WTC11 (cell line): Measurements from ENCODE around the gene PTK6. TPM values are rescaled to one million over a fixed set of nuclear protein-coding genes. Genes with fewer than 3 reads are reported as not detected.
A peak's percentile ranks its signal among the peaks of the same experiment; 100 is the strongest.

Experiments used
- ATAC-seq: fragments of 200-7000 bp; cut with Tn5 transposase; 2 replicates; pipeline ENCODE4 v1.10.0; 2021; ENCODE audit warnings: mild to moderate bottlenecking, moderate library complexity
- CTCF ChIA-PET: fragments of 300-600 bp; sonication (Branson Sonifier 250); formaldehyde crosslinking; loops from one replicate; lab custom pipeline; 2021; ENCODE audit warnings: antibody characterized with exemption; lab: Charles Lee
- POLR2A ChIA-PET: fragments of 350-600 bp; sonication (Branson Sonifier 250); formaldehyde crosslinking; loops from one replicate; lab custom pipeline; 2021; ENCODE audit warnings: antibody characterized with exemption; lab: Charles Lee
- DNase-seq: peaks from one replicate; pipeline ENCODE4 v3.0.0; 2021; ENCODE audit warnings: low spot score
- H3K27ac Mint-ChIP-seq: 2 replicates; pipeline ENCODE4 v1.8.0; 2021; ENCODE audit warnings: mixed read lengths
- H3K27me3 Mint-ChIP-seq: 2 replicates; pipeline ENCODE4 v1.8.0; 2021; ENCODE audit warnings: low read depth, mild to moderate bottlenecking, moderate library complexity, mixed read lengths
- H3K36me3 Mint-ChIP-seq: 2 replicates; pipeline ENCODE4 v1.8.0; 2021; ENCODE audit warnings: mixed read lengths
- H3K4me1 Mint-ChIP-seq: 2 replicates; pipeline ENCODE4 v1.8.0; 2022; ENCODE audit warnings: mixed read lengths
- H3K4me3 Mint-ChIP-seq: 2 replicates; pipeline ENCODE4 v1.8.0; 2021; ENCODE audit warnings: mild to moderate bottlenecking, moderate library complexity, mixed read lengths
- H3K9me3 Mint-ChIP-seq: 2 replicates; pipeline ENCODE4 v1.8.0; 2021; ENCODE audit warnings: mixed read lengths
- AR ChIP-seq: fragments of 250-450 bp; sonication (Bioruptor Pico); IDR thresholded peaks from 2 replicates; pipeline ENCODE4 v1.9.0; 2021; ENCODE audit warnings: mild to moderate bottlenecking
- MYBL2 ChIP-seq: sonication (generic); formaldehyde crosslinking; IDR thresholded peaks from 2 replicates; pipeline ENCODE4 v1.8.1; 2023; ENCODE audit warnings: mild to moderate bottlenecking, moderate library complexity, missing genetic modification reagents
- NFYB ChIP-seq: sonication (generic); formaldehyde crosslinking; conservative IDR thresholded peaks from 2 replicates; pipeline ENCODE4 v1.8.0; 2022; ENCODE audit warnings: low read depth, missing genetic modification reagents
- NR1H2 ChIP-seq: sonication (generic); formaldehyde crosslinking; IDR thresholded peaks from 2 replicates; pipeline ENCODE4 v1.9.0; 2021; ENCODE audit warnings: mild to moderate bottlenecking, moderate library complexity, missing genetic modification reagents
- NR3C1 ChIP-seq: sonication (generic); formaldehyde crosslinking; conservative IDR thresholded peaks from 2 replicates; pipeline ENCODE4 v1.8.1; 2023; ENCODE audit warnings: low read depth, mild to moderate bottlenecking, missing genetic modification reagents
- RELA ChIP-seq: sonication (generic); formaldehyde crosslinking; IDR thresholded peaks from 2 replicates; pipeline ENCODE4 v1.8.1; 2022; ENCODE audit warnings: missing genetic modification reagents, mild to moderate bottlenecking, borderline replicate concordance
- RORB ChIP-seq: fragments of 250-450 bp; sonication (Bioruptor Pico); IDR thresholded peaks from 2 replicates; pipeline ENCODE4 v1.9.0; 2021; ENCODE audit warnings: mild to moderate bottlenecking
- SMAD4 ChIP-seq: sonication (generic); formaldehyde crosslinking; IDR thresholded peaks from 2 replicates; pipeline ENCODE4 v1.8.0; 2022; ENCODE audit warnings: mild to moderate bottlenecking, missing genetic modification reagents
- ZNF121 ChIP-seq: sonication (generic); formaldehyde crosslinking; IDR thresholded peaks from 2 replicates; pipeline ENCODE4 v1.8.0; 2023; ENCODE audit warnings: missing genetic modification reagents
- ZNF219 ChIP-seq: sonication (generic); formaldehyde crosslinking; IDR thresholded peaks from 2 replicates; pipeline ENCODE4 v1.8.0; 2023; ENCODE audit warnings: missing genetic modification reagents, mild to moderate bottlenecking, borderline replicate concordance
- ZNF512 ChIP-seq: sonication (generic); formaldehyde crosslinking; IDR thresholded peaks from 2 replicates; pipeline ENCODE4 v1.8.1; 2022; ENCODE audit warnings: missing genetic modification reagents, borderline replicate concordance
- total RNA-seq: library from RNA; stranded (reverse); gene quantifications from 3 replicates; pipeline ENCODE4 v1.2.3, GENCODE V29; 2021
- TF ChIP-seq, protein P1 (sequence below): sonication (generic); formaldehyde crosslinking; IDR thresholded peaks from 2 replicates; pipeline ENCODE4 v1.8.1; 2023; ENCODE audit warnings: mild to moderate bottlenecking, missing genetic modification reagents

PTK6 gene
- total RNA-seq, 1 experiment from 2014 or later = 0.22 TPM

- TF ChIP-seq, protein P1, sequence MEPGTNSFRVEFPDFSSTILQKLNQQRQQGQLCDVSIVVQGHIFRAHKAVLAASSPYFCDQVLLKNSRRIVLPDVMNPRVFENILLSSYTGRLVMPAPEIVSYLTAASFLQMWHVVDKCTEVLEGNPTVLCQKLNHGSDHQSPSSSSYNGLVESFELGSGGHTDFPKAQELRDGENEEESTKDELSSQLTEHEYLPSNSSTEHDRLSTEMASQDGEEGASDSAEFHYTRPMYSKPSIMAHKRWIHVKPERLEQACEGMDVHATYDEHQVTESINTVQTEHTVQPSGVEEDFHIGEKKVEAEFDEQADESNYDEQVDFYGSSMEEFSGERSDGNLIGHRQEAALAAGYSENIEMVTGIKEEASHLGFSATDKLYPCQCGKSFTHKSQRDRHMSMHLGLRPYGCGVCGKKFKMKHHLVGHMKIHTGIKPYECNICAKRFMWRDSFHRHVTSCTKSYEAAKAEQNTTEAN (CRISPR knock-in tag) = no peak
- no peak for TF ChIP-seq ZNF512 (CRISPR knock-in tag)
- no peak for TF ChIP-seq MYBL2
- no peak for TF ChIP-seq AR (CRISPR knock-in tag)
- TF ChIP-seq SMAD4 (CRISPR knock-in tag) = no peak
- TF ChIP-seq ZNF219 (CRISPR knock-in tag) = no peak
- no peak for TF ChIP-seq NR3C1 (CRISPR knock-in tag)
- TF ChIP-seq RELA (CRISPR knock-in tag) = no peak
Measured at GRCh38 chr20:63488315-63489251, 48.6 kb downstream of the PTK6 start (continued).

DNA sequence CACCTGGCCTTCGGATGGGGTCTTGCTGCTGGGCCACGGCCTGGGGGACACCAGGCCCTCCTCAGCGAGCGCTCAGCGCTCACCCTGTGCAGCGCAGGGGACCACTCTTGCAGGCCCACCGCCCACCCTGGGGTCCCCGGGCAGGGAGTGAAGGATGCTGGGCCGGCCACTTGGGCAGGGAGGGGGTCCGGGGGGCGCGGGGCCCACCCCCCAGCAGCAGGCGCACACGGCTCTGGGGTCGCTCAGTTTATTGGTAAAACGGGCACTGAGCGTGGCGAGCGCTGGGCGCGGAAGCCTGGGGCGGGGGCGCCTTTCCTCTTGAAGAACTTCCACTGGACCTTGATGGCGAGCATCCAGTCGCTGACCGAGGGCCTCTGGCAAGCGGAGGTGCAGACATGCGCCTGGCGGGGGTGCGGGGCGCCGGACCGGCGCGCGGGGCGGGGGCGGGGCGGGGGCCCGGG, 49.4 kb downstream of the PTK6 start:
- Mint-ChIP-seq H3K4me1 (peaks cover 3% of the 10 kb centered on the region; the same call in 1 of the 2 replicates), H3K27ac (no peak overlapping the region), H3K9me3 (peaks cover 12% of the 10 kb centered on the region), H3K36me3 (peaks cover 15% of the 10 kb centered on the region), H3K4me3 (peak overlapping the region; percentile 50), H3K27me3 (peaks cover 24% of the 10 kb centered on the region)
- DNase-seq (no peak), ATAC-seq (no peak)
- ChIA-PET POLR2A (no interaction called here), CTCF (interaction anchor here (1.0 to 1.3 kb wide), 5 partner anchors 9 to 50 kb away, joined by 3 to 7 read pairs (median 5); partner anchors contain the start of gene PTK6)
- TF ChIP-seq ZNF121 (peak; percentile 91), NR1H2 (CRISPR knock-in tag) (no peak)

- peaks cover 3% of the 10 kb centered on the region; the same call in 1 of the 2 replicates for H3K4me1 Mint-ChIP-seq
- H3K27ac Mint-ChIP-seq = no peak overlapping the region
- H3K36me3 Mint-ChIP-seq = peaks cover 10% of the 10 kb centered on the region
- peak overlapping the region; percentile 50 for H3K4me3 Mint-ChIP-seq
- peak; percentile 7 for ATAC-seq
- H3K9me3 Mint-ChIP-seq = peaks cover 6% of the 10 kb centered on the region
- POLR2A ChIA-PET = no interaction called here
- CTCF ChIA-PET = interaction anchor here (1.0 to 1.2 kb wide), 2 partner anchors 10 to 13 kb away, joined by 3 to 5 read pairs; no protein-coding TSS in a partner anchor
- no peak for DNase-seq
- peaks cover 24% of the 10 kb centered on the region for H3K27me3 Mint-ChIP-seq
- no peak for TF ChIP-seq NFYB (CRISPR knock-in tag)
- no peak for TF ChIP-seq RORB (CRISPR knock-in tag)
- no peak for TF ChIP-seq ZNF121
- TF ChIP-seq NR3C1 (CRISPR knock-in tag) = no peak
Measured at GRCh38 chr20:63487116-63487764, 49.9 kb downstream of the PTK6 start.
